Subcutaneous abdominal adipose tissue (tissue), 5 donors: ENCODE measurements around the gene ADGRG7.

Experiments used
- H3K27ac ChIP-seq: one replicate; pipeline ENCODE4 v1.7.0; 2013; ENCODE audit warnings: low read depth, mild to moderate bottlenecking, inconsistent platforms, low read length, moderate library complexity
- H3K27me3 ChIP-seq, 5 donors: one replicate each; pipeline ENCODE4 v1.7.0; 2013; ENCODE audit warnings: low read length in 5 of 5, inconsistent platforms in 1 of 5; ENCODE audit not compliant: control insufficient read depth in 5 of 5, insufficient read depth in 4 of 5
- H3K36me3 ChIP-seq, 5 donors: one replicate each; pipeline ENCODE4 v1.7.0; 2013; ENCODE audit warnings: low read length in 5 of 5; ENCODE audit not compliant: control insufficient read depth in 5 of 5, insufficient read depth in 5 of 5
- H3K4me1 ChIP-seq, 5 donors: one replicate each; pipeline ENCODE4 v1.7.0; 2013; ENCODE audit warnings: low read length in 5 of 5, mild to moderate bottlenecking in 3 of 5, moderate library complexity in 1 of 5; ENCODE audit not compliant: control insufficient read depth in 5 of 5, insufficient read depth in 5 of 5
- H3K4me3 ChIP-seq, 5 donors: one replicate each; pipeline ENCODE4 v1.7.0; 2013; ENCODE audit warnings: low read length in 5 of 5, low read depth in 1 of 5
- H3K9ac ChIP-seq, 5 donors: one replicate each; pipeline ENCODE4 v1.7.0; 2013; ENCODE audit warnings: low read length in 5 of 5, mild to moderate bottlenecking in 4 of 5, moderate library complexity in 3 of 5
- H3K9me3 ChIP-seq, 5 donors: one replicate each; pipeline ENCODE4 v1.7.0; 2013; ENCODE audit warnings: low read length in 5 of 5; ENCODE audit not compliant: control insufficient read depth in 5 of 5
- donor health status: healthy.
- donor health status: healthy.
- donor health status: healthy.
- donor health status: healthy.
- donor health status: healthy.

The ADGRG7 gene

GRCh38 chr3:100697172-100697571 lies 87.8 kb downstream of the ADGRG7 start:
- Histone ChIP-seq H3K9me3 (peaks cover 0 to 3% (median 0%) of the 10 kb centered on the region in 5 donors), H3K27me3 (peaks cover 0 to 10% (median 3%) of the 10 kb centered on the region in 5 donors), H3K36me3 (no peaks in the 10 kb centered on the region), H3K4me1 (no peaks in the 10 kb centered on the region), H3K9ac (no peak overlapping the region), H3K27ac (no peak overlapping the region), H3K4me3 (no peak overlapping the region)

- no peaks in the 10 kb centered on the region for H3K36me3 ChIP-seq
- no peaks in the 10 kb centered on the region for H3K4me1 ChIP-seq
- H3K27ac ChIP-seq: no peak overlapping the region
- H3K9ac ChIP-seq: no peak overlapping the region
- H3K9me3 ChIP-seq: peaks cover 0 to 3% (median 0%) of the 10 kb centered on the region in 5 donors
- H3K27me3 ChIP-seq: peaks cover 0 to 10% (median 3%) of the 10 kb centered on the region in 5 donors
- no peak overlapping the region for H3K4me3 ChIP-seq
Observed at GRCh38 chr3:100697723-100698285, 88.4 kb downstream of the ADGRG7 start.

GRCh38 chr3:100698736-100699135 lies 89.3 kb downstream of the ADGRG7 start:
- Histone ChIP-seq H3K4me1 (no peaks in the 10 kb centered on the region), H3K9ac (no peak overlapping the region), H3K4me3 (no peak overlapping the region), H3K27ac (no peak overlapping the region), H3K27me3 (peaks cover 0 to 10% (median 3%) of the 10 kb centered on the region in 5 donors), H3K36me3 (no peaks in the 10 kb centered on the region), H3K9me3 (peaks cover 0 to 3% (median 0%) of the 10 kb centered on the region in 5 donors)

- Histone ChIP-seq H3K9me3 (peaks cover 0 to 3% (median 0%) of the 10 kb centered on the region in 5 donors), H3K9ac (no peak overlapping the region), H3K27ac (no peak overlapping the region), H3K4me1 (no peaks in the 10 kb centered on the region), H3K27me3 (peaks cover 0 to 14% (median 0%) of the 10 kb centered on the region in 5 donors), H3K4me3 (no peak overlapping the region), H3K36me3 (no peaks in the 10 kb centered on the region)
Observed at GRCh38 chr3:100700708-100701107, 91.3 kb downstream of the ADGRG7 start.

- H3K27me3 ChIP-seq: peaks cover 0 to 12% (median 0%) of the 10 kb centered on the region in 5 donors
- no peaks in the 10 kb centered on the region for H3K9me3 ChIP-seq
- no peak overlapping the region for H3K4me3 ChIP-seq
- no peaks in the 10 kb centered on the region for H3K4me1 ChIP-seq
- H3K36me3 ChIP-seq: no peaks in the 10 kb centered on the region
- no peak overlapping the region for H3K9ac ChIP-seq
- no peak overlapping the region for H3K27ac ChIP-seq
Observed at GRCh38 chr3:100702082-100702979, 92.9 kb downstream of the ADGRG7 start.

- Histone ChIP-seq H3K4me3 (no peak overlapping the region), H3K9me3 (no peaks in the 10 kb centered on the region), H3K27ac (no peak overlapping the region), H3K9ac (no peak overlapping the region), H3K36me3 (no peaks in the 10 kb centered on the region), H3K27me3 (peaks cover 0 to 10% (median 0%) of the 10 kb centered on the region in 5 donors), H3K4me1 (no peaks in the 10 kb centered on the region)
Observed at GRCh38 chr3:100702980-100703345, 93.6 kb downstream of the ADGRG7 start.

- Histone ChIP-seq H3K4me3 (no peak overlapping the region), H3K36me3 (no peaks in the 10 kb centered on the region), H3K27ac (no peak overlapping the region), H3K9ac (no peak overlapping the region), H3K4me1 (peaks cover 0 to 4% (median 3%) of the 10 kb centered on the region in 5 donors), H3K27me3 (peaks cover 0 to 7% (median 0%) of the 10 kb centered on the region in 5 donors), H3K9me3 (no peaks in the 10 kb centered on the region)
Observed at GRCh38 chr3:100703865-100704264, 94.5 kb downstream of the ADGRG7 start.

GRCh38 chr3:100706365-100706764 lies 97.0 kb downstream of the ADGRG7 start:
- Histone ChIP-seq H3K9me3 (no peaks in the 10 kb centered on the region), H3K27me3 (peaks cover 0 to 7% (median 0%) of the 10 kb centered on the region in 5 donors), H3K27ac (no peak overlapping the region), H3K9ac (no peak overlapping the region), H3K4me3 (no peak overlapping the region), H3K4me1 (peaks cover 0 to 16% (median 14%) of the 10 kb centered on the region in 5 donors), H3K36me3 (no peaks in the 10 kb centered on the region)

GRCh38 chr3:100708644-100708988 lies 99.2 kb downstream of the ADGRG7 start:
- peak overlapping the region; percentile 81 for H3K27ac ChIP-seq
- peak overlapping the region in 4 of 5 donors; percentile 46 to 74 (median 58) for H3K9ac ChIP-seq
- peaks cover 0 to 7% (median 0%) of the 10 kb centered on the region in 5 donors for H3K27me3 ChIP-seq
- H3K4me1 ChIP-seq: peaks cover 0 to 18% (median 16%) of the 10 kb centered on the region in 5 donors
- H3K9me3 ChIP-seq: no peaks in the 10 kb centered on the region
- peak overlapping the region; percentile 57 to 85 (median 71) for H3K4me3 ChIP-seq
- peaks cover 0 to 4% (median under 1%) of the 10 kb centered on the region in 5 donors for H3K36me3 ChIP-seq
